Measurements from ENCODE around the gene NSMCE4A. TPM values are rescaled to one million over a fixed set of nuclear protein-coding genes. Genes with fewer than 3 reads are reported as not detected.

The NSMCE4A gene
- total RNA-seq, 1 donor from 2014 or later: 85.0 TPM

Other genes with a start within 250 kb of the NSMCE4A start
- gene ATE1, start 47.2 kb downstream of the NSMCE4A start, total RNA-seq: 26.0 and 27.6 TPM in 2 replicates
- gene TACC2, start 13.9 kb upstream of the NSMCE4A start, total RNA-seq: 48.2 and 52.6 TPM in 2 replicates

Measured in neural crest cell (in vitro differentiated cells).